Activated CD4-positive, alpha-beta memory T cell treated with anti-CD3 and anti-CD28 coated beads, Interleukin-2, amount 10 ng/mL, durations not matched to agents 7 days and 5 days (primary cell): ENCODE data around the gene STK4. TPM values are rescaled to one million over a fixed set of nuclear protein-coding genes. Genes with fewer than 3 reads are reported as not detected.

Experiments used
- CTCF ChIA-PET: fragments of 350-600 bp; sonication (Branson Sonifier 250); formaldehyde crosslinking; loops from one replicate; lab custom pipeline; 2021; ENCODE audit warnings: antibody characterized with exemption, inconsistent platforms; lab: Charles Lee
- POLR2A ChIA-PET: fragments of 350-600 bp; sonication (Branson Sonifier 250); formaldehyde crosslinking; loops from one replicate; lab custom pipeline; 2021; ENCODE audit warnings: antibody characterized with exemption; lab: Charles Lee
- DNase-seq: peaks from one replicate; pipeline ENCODE4 v3.0.0-alpha.2; 2020
- H3K27ac Mint-ChIP-seq: one replicate; pipeline ENCODE4 v1.8.0; 2021; ENCODE audit warnings: mild to moderate bottlenecking, mixed read lengths
- H3K27me3 Mint-ChIP-seq: one replicate; pipeline ENCODE4 v1.8.0; 2021; ENCODE audit warnings: mixed read lengths
- H3K36me3 Mint-ChIP-seq: one replicate; pipeline ENCODE4 v1.8.0; 2021; ENCODE audit warnings: low read depth, mixed read lengths
- H3K4me1 Mint-ChIP-seq: one replicate; pipeline ENCODE4 v1.8.0; 2021; ENCODE audit warnings: mixed read lengths
- H3K4me3 Mint-ChIP-seq: one replicate; pipeline ENCODE4 v1.8.0; 2021; ENCODE audit warnings: mild to moderate bottlenecking, mixed read lengths
- H3K9me3 Mint-ChIP-seq: one replicate; pipeline ENCODE4 v1.8.0; 2021; ENCODE audit warnings: mixed read lengths
- total RNA-seq, 2 experiments: library from RNA; stranded (reverse); gene quantifications; one replicate each; pipeline ENCODE4 v1.2.3, GENCODE V29; 2021

STK4 gene
- total RNA-seq, 2 experiments from 2014 or later, result 204 to 213 TPM

DNA sequence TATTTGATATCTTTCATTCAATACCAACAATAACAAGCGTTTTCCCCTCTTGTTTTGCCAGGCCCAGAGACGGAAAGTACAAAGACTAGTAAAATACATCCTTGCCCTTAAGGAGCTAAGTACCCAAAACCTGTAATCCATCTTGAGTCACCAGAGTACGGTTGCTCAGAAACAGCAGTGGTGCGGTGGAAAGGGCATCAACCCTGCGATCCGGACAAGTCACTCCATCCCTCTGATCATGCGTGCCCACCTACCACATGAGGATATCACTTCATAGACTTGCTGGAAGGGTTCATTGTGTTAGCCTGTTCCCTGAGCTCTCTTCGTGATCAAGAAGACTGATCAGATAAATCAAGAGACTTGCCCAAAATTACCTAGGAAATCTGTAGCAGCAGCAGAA, 8.0 kb upstream of the STK4 start:
- Mint-ChIP-seq H3K27me3 (no peaks in the 10 kb centered on the region), H3K4me1 (peaks cover 63% of the 10 kb centered on the region), H3K4me3 (peak overlapping the region; percentile 95), H3K27ac (no peak overlapping the region), H3K9me3 (no peaks in the 10 kb centered on the region), H3K36me3 (peaks cover 47% of the 10 kb centered on the region)
- DNase-seq, result no peak
- ChIA-PET CTCF (interaction anchor here (0.7 to 1.6 kb wide), 3 partner anchors 9 to 394 kb away, joined by 3 read pairs; no protein-coding TSS in a partner anchor), POLR2A (interaction anchor here (0.8 to 3.6 kb wide), 7 partner anchors 9 to 73 kb away, joined by 3 to 36 read pairs (median 8); partner anchors contain the start of gene YWHAB)

DNA sequence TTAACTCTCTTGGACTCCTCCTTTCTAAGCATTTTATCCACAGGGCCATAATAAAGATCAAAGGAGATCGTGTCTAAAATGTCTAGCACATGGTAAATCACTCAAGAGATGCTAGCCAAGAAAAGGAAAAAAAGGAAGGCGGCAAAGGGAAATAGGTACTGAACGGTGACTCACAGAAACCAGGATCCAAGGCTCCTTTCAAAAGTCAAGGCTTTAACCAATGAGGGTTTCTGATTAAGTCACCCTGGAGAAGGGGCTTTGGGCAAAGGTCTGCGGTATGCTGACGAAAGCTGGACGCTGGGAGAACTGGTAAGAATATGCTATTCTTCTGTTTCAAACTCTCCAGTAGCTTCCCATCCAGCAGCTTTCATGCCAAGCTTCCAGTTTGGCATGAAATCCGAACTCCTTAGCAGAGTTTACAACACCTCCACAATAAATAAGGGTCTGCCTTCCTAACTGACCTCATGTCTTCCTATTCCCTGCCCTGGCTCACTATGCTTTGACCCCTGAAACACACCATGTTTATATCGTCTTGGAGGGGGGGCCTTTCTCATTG, 7.2 kb upstream of the STK4 start:
- no peaks in the 10 kb centered on the region for H3K9me3 Mint-ChIP-seq
- no peaks in the 10 kb centered on the region for H3K27me3 Mint-ChIP-seq
- peaks cover 38% of the 10 kb centered on the region for H3K36me3 Mint-ChIP-seq
- peaks cover 66% of the 10 kb centered on the region for H3K4me1 Mint-ChIP-seq
- peak overlapping the region; percentile 84 for H3K27ac Mint-ChIP-seq
- DNase-seq, result no peak
- peak overlapping the region; percentile 95 for H3K4me3 Mint-ChIP-seq
- ChIA-PET CTCF (interaction anchor here (1.9 kb wide), 1 partner anchor 70 kb away, joined by 5 read pairs; no protein-coding TSS in a partner anchor), POLR2A (interaction anchor here (1.0 to 3.6 kb wide), 10 partner anchors 9 to 74 kb away, joined by 3 to 36 read pairs (median 7); partner anchors contain the start of gene YWHAB)

DNA sequence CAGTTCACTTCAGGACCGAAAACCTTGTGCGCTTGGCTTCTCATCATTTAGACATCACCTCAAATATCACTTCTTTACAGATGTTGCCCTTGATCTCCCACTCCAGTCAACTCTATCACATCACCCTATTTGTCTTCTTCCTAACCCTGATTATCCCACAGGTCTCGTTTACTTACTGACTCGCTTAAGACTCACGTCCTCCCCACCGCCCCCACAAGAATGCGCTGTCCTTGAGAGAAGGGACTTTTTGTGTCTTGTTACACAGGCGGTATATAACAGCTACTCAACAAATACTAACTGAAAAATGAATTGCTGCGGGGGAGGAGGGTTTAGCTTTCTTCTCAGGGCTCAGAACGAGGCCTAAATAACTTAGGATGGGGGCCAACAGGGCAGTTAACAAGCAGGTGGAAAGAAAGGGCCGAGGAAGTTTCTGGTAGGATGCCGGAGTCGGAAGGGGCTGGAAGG, 6.6 kb upstream of the STK4 start:
- POLR2A ChIA-PET, result interaction anchor here (0.7 to 3.6 kb wide), 12 partner anchors 7 to 456 kb away, joined by 3 to 36 read pairs (median 4); partner anchors contain the start of genes PIGT and YWHAB
- Mint-ChIP-seq H3K36me3 (peaks cover 35% of the 10 kb centered on the region), H3K4me1 (peaks cover 68% of the 10 kb centered on the region)

DNA sequence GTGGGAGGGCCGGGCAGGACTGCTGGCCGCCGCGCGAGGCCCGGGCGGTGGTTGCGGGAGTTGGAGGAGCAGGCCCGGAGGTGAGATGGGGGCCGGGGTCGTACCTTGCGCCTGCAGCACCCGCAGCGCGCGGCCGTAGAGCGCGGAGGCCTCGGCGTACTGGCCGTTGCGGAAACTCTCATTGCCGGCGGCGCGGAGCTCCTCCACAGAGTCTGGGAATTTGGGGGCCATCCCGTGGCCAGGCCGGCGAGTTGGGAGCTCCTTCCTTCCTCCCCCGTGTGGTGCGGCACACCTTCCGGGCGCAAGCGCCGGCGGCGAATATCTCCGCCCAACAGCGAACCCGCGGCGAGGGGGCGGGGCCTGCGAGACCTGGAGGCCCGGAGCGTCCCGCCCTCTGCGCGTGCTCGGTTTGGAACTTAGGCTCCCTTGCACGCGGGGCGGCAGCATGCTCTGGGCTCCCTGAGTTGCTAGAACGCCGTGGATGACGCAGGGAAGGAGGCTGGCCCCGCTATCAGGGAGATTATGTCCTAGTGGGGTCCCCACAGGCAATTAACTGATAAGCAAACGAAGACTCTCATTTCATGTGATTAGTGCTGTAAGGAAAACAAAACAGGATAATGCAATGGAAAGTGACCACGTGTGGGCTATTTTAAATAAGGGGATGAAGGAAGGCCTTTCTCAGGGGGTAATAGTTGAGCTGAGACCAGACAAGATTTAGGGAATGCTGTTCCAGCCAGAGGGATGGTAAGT, 6.0 kb upstream of the STK4 start, which contains the start of gene TOMM34:
TSS of gene TOMM34 (minus strand) at position 295 of the 750 bp plus-strand sequence. CDS start at position 231, 64 bp downstream.
- ChIA-PET POLR2A (interaction anchor here (0.6 to 3.6 kb wide), 13 partner anchors 8 to 456 kb away, joined by 3 to 36 read pairs (median 3); partner anchors contain the start of genes PIGT and YWHAB), CTCF (interaction anchor here (0.8 to 1.9 kb wide), 7 partner anchors 9 to 71 kb away, joined by 3 to 5 read pairs (median 4); no protein-coding TSS in a partner anchor)
- Mint-ChIP-seq H3K27me3 (no peaks in the 10 kb centered on the region), H3K36me3 (peaks cover 29% of the 10 kb centered on the region), H3K9me3 (no peaks in the 10 kb centered on the region), H3K4me3 (peak within 1 kb of the TSS; percentile 95), H3K4me1 (peaks cover 72% of the 10 kb centered on the region), H3K27ac (peak within 1 kb of the TSS; percentile 84)
- DNase-seq, result peak; percentile 94

More for the DNA sequence above, 6.6 kb upstream of the STK4 start:
- H3K9me3 Mint-ChIP-seq, result no peaks in the 10 kb centered on the region
- CTCF ChIA-PET, result interaction anchor here (0.8 to 1.9 kb wide), 7 partner anchors 8 to 71 kb away, joined by 3 to 5 read pairs (median 4); no protein-coding TSS in a partner anchor
- peak overlapping the region; percentile 95 for H3K4me3 Mint-ChIP-seq
- H3K27me3 Mint-ChIP-seq, result no peaks in the 10 kb centered on the region
- peak; percentile 54 for DNase-seq
- H3K27ac Mint-ChIP-seq, result peak overlapping the region; percentile 84

DNA sequence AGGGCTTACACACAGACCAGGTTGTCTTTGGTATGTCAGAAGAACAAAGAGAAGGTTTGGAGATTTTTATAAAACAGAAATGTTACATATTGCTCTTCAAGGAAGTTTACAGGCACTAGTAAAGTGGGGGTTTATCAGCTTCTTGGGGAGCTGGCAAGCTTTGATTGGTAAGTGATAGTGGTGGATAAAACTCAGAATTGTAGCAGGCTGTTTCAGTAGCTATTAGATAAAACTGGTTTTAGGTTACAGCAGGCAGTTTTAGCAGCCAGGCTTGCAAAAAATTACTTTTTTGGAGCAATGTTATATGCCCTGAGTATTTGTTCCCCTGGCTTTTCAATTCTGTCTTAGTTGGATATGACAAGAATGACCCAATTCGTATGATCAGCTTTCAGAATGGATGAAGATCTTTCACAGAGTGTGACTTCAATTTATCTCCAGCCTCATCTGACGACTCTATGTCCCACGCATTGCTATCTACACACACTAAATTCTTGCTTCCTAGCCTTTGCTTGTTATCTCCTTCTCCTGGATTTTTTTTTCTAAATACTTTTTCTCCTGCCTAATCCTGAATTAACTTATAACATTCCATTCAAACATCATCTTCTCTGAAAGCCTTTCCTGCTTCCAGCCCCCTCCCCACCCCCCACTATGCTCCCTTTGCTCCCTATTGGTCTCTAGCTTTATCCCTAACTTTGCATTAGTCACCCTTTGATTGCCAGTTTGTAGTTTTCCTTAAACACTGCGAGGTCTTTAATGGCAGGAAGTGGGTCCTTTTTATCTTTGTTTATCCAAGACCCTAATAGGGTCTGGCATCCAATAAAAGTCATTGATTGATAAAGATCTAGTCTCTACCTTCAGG, 5.1 kb upstream of the STK4 start:
- H3K27me3 Mint-ChIP-seq, result no peaks in the 10 kb centered on the region
- H3K9me3 Mint-ChIP-seq, result no peaks in the 10 kb centered on the region
- peaks cover 80% of the 10 kb centered on the region for H3K4me1 Mint-ChIP-seq
- no peak for DNase-seq
- ChIA-PET POLR2A (interaction anchor here (0.8 to 3.6 kb wide), 4 partner anchors 10 to 30 kb away, joined by 3 to 36 read pairs (median 8); no protein-coding TSS in a partner anchor), CTCF (interaction anchor here (1.5 to 1.9 kb wide), 5 partner anchors 10 to 72 kb away, joined by 3 to 7 read pairs (median 4); no protein-coding TSS in a partner anchor)
- no peak overlapping the region for H3K27ac Mint-ChIP-seq
- H3K4me3 Mint-ChIP-seq, result no peak overlapping the region
- peaks cover 20% of the 10 kb centered on the region for H3K36me3 Mint-ChIP-seq

DNA sequence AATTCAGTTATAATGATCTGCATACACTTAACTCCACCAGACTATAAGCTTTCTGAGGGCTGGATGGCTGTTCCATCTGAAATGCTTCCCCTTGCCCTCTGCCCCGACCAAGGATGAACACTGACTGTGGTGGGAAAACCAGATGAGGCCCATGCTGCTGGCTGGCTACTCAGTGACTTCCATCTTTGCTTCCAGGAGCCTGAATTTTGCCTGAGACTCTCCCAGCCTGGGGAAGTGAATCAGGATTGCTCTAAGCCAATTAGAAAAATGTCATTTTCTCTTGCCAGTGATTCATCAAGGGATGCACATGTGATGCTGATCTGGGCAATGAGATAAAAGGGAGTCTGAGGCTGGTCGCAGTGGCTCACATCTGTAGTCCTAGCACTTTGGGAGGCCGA, 4.4 kb upstream of the STK4 start:
- Mint-ChIP-seq H3K4me3 (no peak overlapping the region), H3K27me3 (no peaks in the 10 kb centered on the region), H3K36me3 (peaks cover 21% of the 10 kb centered on the region), H3K27ac (no peak overlapping the region), H3K9me3 (no peaks in the 10 kb centered on the region), H3K4me1 (peaks cover 76% of the 10 kb centered on the region)
- ChIA-PET POLR2A (interaction anchor here (3.6 kb wide), 1 partner anchor 17 kb away, joined by 36 read pairs; no protein-coding TSS in a partner anchor), CTCF (interaction anchor here (0.7 to 1.6 kb wide), 2 partner anchors 17 to 114 kb away, joined by 3 to 7 read pairs; no protein-coding TSS in a partner anchor)
- DNase-seq, result no peak

DNA sequence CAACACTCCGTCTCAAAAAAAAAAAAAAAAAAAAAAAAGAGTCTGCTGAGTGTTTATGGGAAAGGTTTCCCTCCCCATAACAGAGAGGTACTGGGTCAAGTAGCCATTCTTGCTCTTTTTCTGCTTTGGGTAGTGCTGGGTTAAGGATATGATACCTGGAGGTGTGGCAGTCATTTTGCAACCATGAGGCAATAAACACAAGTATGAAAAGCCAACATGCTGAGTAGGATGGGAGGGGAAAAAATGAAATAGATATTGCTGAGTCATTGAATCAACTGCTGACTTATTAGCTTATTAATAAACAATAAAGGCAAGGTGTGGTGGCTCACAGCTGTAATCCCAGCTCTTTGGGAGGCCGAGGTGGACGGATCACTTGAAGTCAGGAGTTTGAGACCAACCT, 3.8 kb upstream of the STK4 start:
- peak overlapping the region; percentile 31 for H3K27ac Mint-ChIP-seq
- peaks cover 25% of the 10 kb centered on the region for H3K36me3 Mint-ChIP-seq

DNA sequence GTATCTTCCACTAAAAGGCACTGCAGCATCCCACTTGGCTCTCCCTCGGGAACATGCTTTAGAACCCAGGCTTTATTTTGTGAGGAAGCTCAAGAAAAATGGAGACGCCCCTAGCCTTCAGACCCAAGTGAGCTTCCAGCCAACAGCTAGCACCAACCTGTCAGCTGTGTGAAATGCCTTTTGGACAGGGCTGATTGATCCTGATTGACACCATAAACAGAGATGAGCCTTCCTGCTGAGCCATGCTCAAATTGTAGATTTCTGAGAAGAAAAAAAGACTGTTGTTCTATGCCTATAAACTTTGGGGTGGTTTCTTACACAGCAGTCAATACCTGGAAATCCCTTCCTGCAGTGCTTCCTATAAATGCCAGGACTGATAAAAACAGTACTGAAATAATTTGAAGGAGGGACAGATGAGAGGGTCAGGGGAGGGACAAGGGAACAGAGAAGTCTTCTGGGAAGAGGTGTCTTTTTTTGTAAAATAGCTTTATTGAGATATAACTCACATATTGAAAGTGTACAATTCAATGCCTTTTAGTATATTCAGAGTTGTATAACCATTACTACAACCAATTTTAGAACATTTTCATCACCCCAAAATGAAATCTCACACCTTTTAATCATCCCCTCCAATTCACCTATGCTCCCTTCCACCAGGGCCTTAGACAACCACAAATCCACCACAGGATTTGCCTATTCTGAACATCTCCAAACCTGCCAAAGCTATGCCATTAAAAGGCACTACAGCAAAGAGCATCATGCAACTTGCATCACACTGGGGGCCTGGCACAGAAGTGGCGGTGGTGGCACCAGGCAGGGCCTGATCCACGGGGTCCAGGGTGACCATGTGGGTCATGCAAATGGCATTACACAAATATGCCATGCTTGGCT, 2.7 kb upstream of the STK4 start:
- ChIA-PET CTCF (interaction anchor here (0.8 to 1.6 kb wide), 2 partner anchors 15 to 33 kb away, joined by 3 to 7 read pairs; no protein-coding TSS in a partner anchor), POLR2A (interaction anchor here (0.8 to 6.3 kb wide), 8 partner anchors 12 to 78 kb away, joined by 3 to 105 read pairs (median 3); partner anchors contain the start of genes PABPC1L and YWHAB)
- DNase-seq, result no peak
- Mint-ChIP-seq H3K4me1 (peaks cover 66% of the 10 kb centered on the region), H3K27me3 (no peaks in the 10 kb centered on the region), H3K36me3 (peaks cover 26% of the 10 kb centered on the region), H3K9me3 (no peaks in the 10 kb centered on the region), H3K27ac (peak overlapping the region; percentile 83), H3K4me3 (no peak overlapping the region)

More for the DNA sequence above, 3.8 kb upstream of the STK4 start:
- no peaks in the 10 kb centered on the region for H3K9me3 Mint-ChIP-seq
- POLR2A ChIA-PET, result interaction anchor here (0.8 to 6.3 kb wide), 7 partner anchors 11 to 77 kb away, joined by 3 to 105 read pairs (median 3); partner anchors contain the start of genes PABPC1L and YWHAB
- no peaks in the 10 kb centered on the region for H3K27me3 Mint-ChIP-seq
- no peak overlapping the region for H3K4me3 Mint-ChIP-seq
- CTCF ChIA-PET, result interaction anchor here (0.7 to 1.6 kb wide), 3 partner anchors 16 to 113 kb away, joined by 3 to 7 read pairs (median 3); no protein-coding TSS in a partner anchor
- no peak for DNase-seq
- H3K4me1 Mint-ChIP-seq, result peaks cover 73% of the 10 kb centered on the region

DNA sequence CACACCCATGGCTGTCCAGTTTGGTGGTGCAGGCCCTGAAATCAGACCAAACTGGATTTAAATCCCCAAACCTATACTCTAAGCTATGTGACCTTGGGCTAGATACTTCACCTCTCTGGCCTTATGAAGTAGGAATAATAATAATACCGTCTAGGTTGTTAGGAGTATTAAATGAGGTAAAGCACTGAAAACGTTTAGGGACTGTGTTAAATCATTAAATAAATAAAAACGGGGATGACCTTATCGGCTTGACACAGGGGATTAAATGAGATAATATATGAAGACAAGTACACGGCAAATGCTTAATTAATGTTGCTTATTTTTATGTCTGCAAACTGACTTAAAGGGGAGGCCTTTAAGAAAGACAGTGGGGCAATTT, 672 bp upstream of the STK4 start:
- Mint-ChIP-seq H3K4me3 (peak overlapping the region; percentile 94), H3K9me3 (no peaks in the 10 kb centered on the region), H3K36me3 (peaks cover 35% of the 10 kb centered on the region), H3K27ac (peak overlapping the region; percentile 98), H3K27me3 (no peaks in the 10 kb centered on the region), H3K4me1 (peaks cover 68% of the 10 kb centered on the region)
- DNase-seq, result no peak
- ChIA-PET POLR2A (interaction anchor here (1.0 to 6.3 kb wide), 10 partner anchors 9 to 434 kb away, joined by 3 to 105 read pairs (median 4); partner anchors contain the start of gene PABPC1L), CTCF (interaction anchor here (1.1 to 1.5 kb wide), 4 partner anchors 14 to 78 kb away, joined by 3 to 4 read pairs (median 4); no protein-coding TSS in a partner anchor)

DNA sequence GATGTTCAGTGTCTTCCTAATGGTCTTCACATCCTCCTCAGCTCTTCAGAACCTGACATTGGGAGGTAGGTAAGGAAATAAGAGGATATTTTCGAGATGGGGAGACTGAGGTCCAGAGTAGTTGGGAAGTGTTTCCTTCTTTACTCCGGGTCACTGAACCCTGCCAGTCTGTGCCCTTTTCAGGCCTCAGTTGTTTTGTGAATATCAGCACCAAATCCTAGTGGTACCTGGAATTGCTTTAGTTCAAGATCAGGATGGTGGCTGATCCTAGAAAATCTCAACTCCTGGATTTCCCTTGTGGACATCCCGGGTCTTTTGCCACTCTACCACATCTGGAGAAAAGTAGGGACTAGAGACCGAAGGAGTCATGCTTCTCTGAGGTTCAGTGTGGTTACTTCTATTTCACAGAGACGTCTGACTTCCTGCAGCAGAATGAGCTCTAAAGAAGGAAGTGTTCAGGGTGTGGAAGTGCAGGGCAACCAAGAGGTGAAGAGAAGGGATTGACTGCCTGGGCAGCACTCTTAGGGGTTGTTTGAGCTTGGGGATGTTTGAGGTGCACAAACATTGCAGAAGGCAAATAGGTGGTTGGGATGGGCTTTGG, 995 bp downstream of the STK4 start:
- H3K4me1 Mint-ChIP-seq, result peaks cover 64% of the 10 kb centered on the region
- no peaks in the 10 kb centered on the region for H3K9me3 Mint-ChIP-seq
- CTCF ChIA-PET, result interaction anchor here (1.0 to 2.3 kb wide), 7 partner anchors 9 to 83 kb away, joined by 3 to 25 read pairs (median 4); no protein-coding TSS in a partner anchor

More for the DNA sequence above, 995 bp downstream of the STK4 start:
- peak; percentile 52 for DNase-seq
- Mint-ChIP-seq H3K27ac (peak overlapping the region; percentile 98), H3K36me3 (peaks cover 48% of the 10 kb centered on the region), H3K27me3 (no peaks in the 10 kb centered on the region), H3K4me3 (peak overlapping the region; percentile 94)
- POLR2A ChIA-PET, result interaction anchor here (0.9 to 6.3 kb wide), 18 partner anchors 8 to 82 kb away, joined by 3 to 105 read pairs (median 4); partner anchors contain the start of genes PABPC1L, TOMM34 and YWHAB
